Melanocyte of skin (primary cell): ENCODE results near the gene C3orf70. TPM values are rescaled to one million over a fixed set of nuclear protein-coding genes. Genes with fewer than 3 reads are reported as not detected.

Source experiments
- total RNA-seq, 2 donors: library from RNA; depleted of rRNA; stranded (reverse); fragments of >200 nt; gene quantifications; 2 replicates each; pipeline ENCODE4 v1.2.3, GENCODE V29; 2012

C3orf70 gene, protein sequence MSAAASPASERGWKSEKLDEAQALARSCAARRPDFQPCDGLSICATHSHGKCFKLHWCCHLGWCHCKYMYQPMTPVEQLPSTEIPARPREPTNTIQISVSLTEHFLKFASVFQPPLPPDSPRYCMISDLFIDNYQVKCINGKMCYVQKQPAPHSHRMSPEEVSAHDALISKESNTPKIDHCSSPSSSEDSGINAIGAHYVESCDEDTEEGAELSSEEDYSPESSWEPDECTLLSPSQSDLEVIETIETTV
- total RNA-seq: 10 to 100 TPM in 1 of 2 donors, 1 to 10 TPM in 1; 7.6 to 10.7 TPM

DNA sequence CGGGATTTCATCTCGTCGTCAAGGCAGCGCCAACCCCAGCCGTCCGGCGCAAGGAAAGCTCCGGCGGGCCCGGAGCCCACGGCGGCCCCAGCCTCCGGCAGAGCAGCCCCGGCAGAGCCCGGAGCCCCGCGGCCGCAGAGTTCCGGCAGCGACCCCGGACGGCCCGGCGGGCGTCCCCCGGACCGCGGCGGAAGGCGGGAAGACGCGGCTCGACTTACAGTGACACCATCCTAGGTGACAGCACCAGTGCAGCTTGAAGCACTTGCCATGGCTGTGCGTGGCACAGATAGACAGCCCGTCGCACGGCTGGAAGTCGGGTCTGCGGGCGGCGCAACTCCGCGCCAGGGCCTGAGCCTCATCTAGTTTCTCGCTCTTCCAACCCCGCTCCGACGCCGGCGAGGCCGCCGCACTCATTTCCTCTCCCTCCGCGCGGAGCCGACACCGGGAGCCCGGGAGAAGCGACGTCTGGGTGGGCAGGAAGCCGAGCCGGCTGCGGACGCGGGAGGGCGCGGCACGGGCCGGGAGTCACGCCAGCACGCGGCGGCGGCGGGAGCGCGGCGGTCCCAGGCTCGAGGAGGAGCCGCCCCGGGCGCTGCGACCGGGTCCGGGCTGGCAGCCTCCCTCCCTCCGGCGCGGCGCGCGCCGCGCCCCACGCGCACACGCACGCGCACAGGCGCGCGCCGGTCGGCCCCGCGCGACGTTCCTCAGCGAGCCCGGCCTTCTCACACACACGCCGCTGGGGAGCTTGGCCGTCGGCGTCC, at the start of gene C3orf70:
C3orf70 (minus strand) TSS at position 651 of the 761 bp plus-strand sequence; CDS start at position 414, 237 bp downstream.

Other genes with a start within 250 kb of the C3orf70 start
- 1 to 10 TPM; 5.7 to 7.2 TPM for gene EHHADH, start 101.0 kb upstream of the C3orf70 start, total RNA-seq
- gene MAP3K13, start 210.1 kb upstream of the C3orf70 start, total RNA-seq: 10 to 100 TPM; 20.6 TPM